Adrenal gland (tissue), 5 donors: ENCODE measurements around the gene NKAIN2.

Experiments used
- CTCF ChIP-seq, 6 experiments: fragments of 450-650 bp in 4 of 6; fragments of 200-600 bp in 2 of 6; sonication (generic) in 1 of 6; IDR thresholded peaks; 1 replicate in 5 of 6; 2 replicates in 1 of 6; pipeline versions ENCODE4 v1.5.1 to v1.8.0; 2016 to 2021; ENCODE audit warnings: antibody characterized with exemption in 6 of 6, mild to moderate bottlenecking in 2 of 6, moderate library complexity in 1 of 6
- POLR2A ChIP-seq, 2 donors: fragments of 450-650 bp; IDR thresholded peaks; one replicate each; pipeline ENCODE4 v1.6.1; 2017; ENCODE audit warnings: antibody characterized with exemption in 2 of 2, mild to moderate bottlenecking in 2 of 2, moderate library complexity in 1 of 2
- donor health status: DM: no; HTN: no; CAD: no.

DNA sequence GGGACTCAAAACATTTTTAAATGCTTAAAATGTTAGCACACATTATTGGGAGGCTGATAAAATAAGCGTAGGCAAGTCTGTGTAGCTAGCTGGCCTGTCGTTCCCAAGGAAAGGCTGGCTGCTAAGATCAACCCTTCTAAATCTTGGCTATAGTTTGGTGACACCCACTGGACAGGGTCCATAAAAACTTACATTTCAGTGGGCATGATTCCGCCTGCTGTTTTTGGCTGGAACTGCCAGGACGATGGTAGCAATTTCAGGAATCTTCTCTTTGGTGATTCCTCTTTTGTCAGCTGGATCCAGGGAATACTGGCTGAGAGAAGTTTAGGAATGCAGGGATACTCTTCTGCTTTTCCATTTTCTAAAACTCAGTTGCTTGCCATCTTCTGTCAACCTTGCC, 162.2 kb downstream of the NKAIN2 start:
- no peak for TF ChIP-seq CTCF (IDR thresholded peaks at IDR 0.05)
- no peak for TF ChIP-seq POLR2A (IDR thresholded peaks at IDR 0.05)
